Measurements from ENCODE around the gene TMEM43.

GRCh38 chr3:14146381-14147065 is 21.7 kb downstream of the TMEM43 start:
- no peak for TF ChIP-seq CTCF (IDR thresholded peaks at IDR 0.05)
- TF ChIP-seq POLR2A (IDR thresholded peaks at IDR 0.05) = no peak
